Progenitor cell of endocrine pancreas (in vitro differentiated cells): Measurements from ENCODE around the gene HDAC6. TPM values are rescaled to one million over a fixed set of nuclear protein-coding genes. Genes with fewer than 3 reads are reported as not detected.

Experiments used
- DNase-seq: peaks from one replicate; pipeline ENCODE4 v3.0.0; 2021; ENCODE audit warnings: low spot score; ENCODE audit not compliant: unreplicated experiment
- H3K27ac Mint-ChIP-seq: 2 replicates; pipeline ENCODE4 v1.8.0; 2021; ENCODE audit warnings: mild to moderate bottlenecking, moderate library complexity, mixed read lengths
- H3K27me3 Mint-ChIP-seq: 2 replicates; pipeline ENCODE4 v1.8.0; 2021; ENCODE audit warnings: mixed read lengths
- H3K36me3 Mint-ChIP-seq: 2 replicates; pipeline ENCODE4 v1.8.0; 2022; ENCODE audit warnings: mixed read lengths; ENCODE audit not compliant: insufficient read depth
- H3K4me1 Mint-ChIP-seq: 2 replicates; pipeline ENCODE4 v1.8.0; 2021; ENCODE audit warnings: low read depth, mixed read lengths
- H3K4me3 Mint-ChIP-seq: 2 replicates; pipeline ENCODE4 v1.8.0; 2021; ENCODE audit warnings: low read depth, mild to moderate bottlenecking, moderate library complexity, mixed read lengths
- H3K9me3 Mint-ChIP-seq: 2 replicates; pipeline ENCODE4 v1.8.0; 2021; ENCODE audit warnings: low read depth, mixed read lengths
- total RNA-seq: library from RNA; stranded (reverse); gene quantifications from 2 replicates; pipeline ENCODE4 v1.2.1, GENCODE V29; 2021
- TF ChIP-seq, protein P1 (sequence below): fragments of 200-600 bp; sonication (generic); IDR thresholded peaks from one replicate; pipeline ENCODE4 v1.5.0; 2021; ENCODE audit warnings: antibody characterized with exemption, mild to moderate bottlenecking; ENCODE audit not compliant: unreplicated experiment

Gene HDAC6
- total RNA-seq, 1 donor from 2014 or later: 261 TPM

DNA sequence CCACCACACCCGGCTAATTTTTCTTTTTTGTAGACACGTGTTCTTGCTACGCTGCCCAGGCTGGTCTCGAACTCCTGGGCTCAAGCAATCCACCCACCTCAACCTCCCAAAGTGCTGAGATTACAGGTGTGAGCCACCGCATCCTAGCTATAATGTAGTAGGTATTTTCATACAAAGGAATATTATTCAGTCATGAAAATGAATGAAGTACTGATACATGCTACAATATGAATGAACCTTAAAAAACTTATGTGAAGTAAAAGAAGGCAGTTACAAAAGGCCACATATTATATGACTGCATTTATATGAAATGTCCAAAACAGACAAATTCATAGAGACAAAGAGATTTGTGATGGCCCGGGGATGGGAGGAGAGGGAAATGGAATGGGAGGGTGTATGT is 20.2 kb upstream of the HDAC6 start:
- Mint-ChIP-seq H3K27ac (no peak overlapping the region), H3K9me3 (peaks cover 8% of the 10 kb centered on the region), H3K4me3 (no peak overlapping the region), H3K27me3 (peaks cover 18% of the 10 kb centered on the region), H3K36me3 (no peaks in the 10 kb centered on the region), H3K4me1 (no peaks in the 10 kb centered on the region)
- no peak for DNase-seq
- TF ChIP-seq, protein P1, sequence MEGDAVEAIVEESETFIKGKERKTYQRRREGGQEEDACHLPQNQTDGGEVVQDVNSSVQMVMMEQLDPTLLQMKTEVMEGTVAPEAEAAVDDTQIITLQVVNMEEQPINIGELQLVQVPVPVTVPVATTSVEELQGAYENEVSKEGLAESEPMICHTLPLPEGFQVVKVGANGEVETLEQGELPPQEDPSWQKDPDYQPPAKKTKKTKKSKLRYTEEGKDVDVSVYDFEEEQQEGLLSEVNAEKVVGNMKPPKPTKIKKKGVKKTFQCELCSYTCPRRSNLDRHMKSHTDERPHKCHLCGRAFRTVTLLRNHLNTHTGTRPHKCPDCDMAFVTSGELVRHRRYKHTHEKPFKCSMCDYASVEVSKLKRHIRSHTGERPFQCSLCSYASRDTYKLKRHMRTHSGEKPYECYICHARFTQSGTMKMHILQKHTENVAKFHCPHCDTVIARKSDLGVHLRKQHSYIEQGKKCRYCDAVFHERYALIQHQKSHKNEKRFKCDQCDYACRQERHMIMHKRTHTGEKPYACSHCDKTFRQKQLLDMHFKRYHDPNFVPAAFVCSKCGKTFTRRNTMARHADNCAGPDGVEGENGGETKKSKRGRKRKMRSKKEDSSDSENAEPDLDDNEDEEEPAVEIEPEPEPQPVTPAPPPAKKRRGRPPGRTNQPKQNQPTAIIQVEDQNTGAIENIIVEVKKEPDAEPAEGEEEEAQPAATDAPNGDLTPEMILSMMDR: no peak

DNA sequence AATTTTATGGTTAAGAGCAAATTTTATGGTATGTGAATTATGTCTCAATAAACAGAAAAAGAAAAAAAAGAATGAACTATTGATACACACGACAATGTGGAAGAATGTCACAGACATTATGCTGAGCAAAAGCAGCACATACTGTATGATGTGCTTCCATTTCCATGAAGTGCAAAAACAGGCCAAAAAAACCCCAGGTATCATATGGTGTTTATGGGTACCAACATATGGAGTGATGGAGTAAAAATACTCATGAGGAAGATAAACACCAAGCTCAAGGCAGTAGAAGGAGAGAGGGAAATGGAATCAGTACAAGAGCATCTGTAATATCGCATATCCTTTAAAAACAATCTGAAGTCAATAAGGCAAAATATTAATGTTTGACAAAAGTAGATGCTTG is 19.7 kb upstream of the HDAC6 start:
- Mint-ChIP-seq H3K4me3 (no peak overlapping the region), H3K27ac (no peak overlapping the region), H3K4me1 (no peaks in the 10 kb centered on the region), H3K9me3 (peaks cover 13% of the 10 kb centered on the region), H3K36me3 (no peaks in the 10 kb centered on the region), H3K27me3 (peaks cover 18% of the 10 kb centered on the region)
- DNase-seq: no peak
- TF ChIP-seq, protein P1: no peak

DNA sequence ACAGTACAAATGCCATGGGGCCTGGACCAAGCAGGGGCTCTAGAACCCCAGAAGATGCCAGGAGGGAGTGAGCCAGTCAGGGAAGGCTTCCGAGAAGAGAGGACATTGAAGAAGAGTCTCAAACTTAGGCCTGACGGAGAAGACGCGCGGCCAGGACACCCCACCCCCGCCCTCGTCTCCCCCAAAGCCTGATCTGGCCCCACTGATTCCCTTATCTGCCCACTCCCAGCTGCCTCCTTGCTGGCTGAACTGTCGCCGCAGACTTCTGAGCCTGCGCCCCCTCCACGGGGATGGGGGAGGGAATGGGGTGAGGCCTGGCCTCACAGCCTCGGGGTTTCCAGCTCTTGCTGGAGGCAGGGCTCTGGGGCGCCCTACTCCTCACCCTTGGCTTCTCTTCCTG is 19.1 kb upstream of the HDAC6 start:
- H3K9me3 Mint-ChIP-seq: peaks cover 15% of the 10 kb centered on the region
- no peak for DNase-seq
- peaks cover 17% of the 10 kb centered on the region for H3K27me3 Mint-ChIP-seq
- no peak overlapping the region for H3K4me3 Mint-ChIP-seq
- no peaks in the 10 kb centered on the region for H3K4me1 Mint-ChIP-seq
- H3K36me3 Mint-ChIP-seq: no peaks in the 10 kb centered on the region
- no peak overlapping the region for H3K27ac Mint-ChIP-seq
- TF ChIP-seq, protein P1: no peak

DNA sequence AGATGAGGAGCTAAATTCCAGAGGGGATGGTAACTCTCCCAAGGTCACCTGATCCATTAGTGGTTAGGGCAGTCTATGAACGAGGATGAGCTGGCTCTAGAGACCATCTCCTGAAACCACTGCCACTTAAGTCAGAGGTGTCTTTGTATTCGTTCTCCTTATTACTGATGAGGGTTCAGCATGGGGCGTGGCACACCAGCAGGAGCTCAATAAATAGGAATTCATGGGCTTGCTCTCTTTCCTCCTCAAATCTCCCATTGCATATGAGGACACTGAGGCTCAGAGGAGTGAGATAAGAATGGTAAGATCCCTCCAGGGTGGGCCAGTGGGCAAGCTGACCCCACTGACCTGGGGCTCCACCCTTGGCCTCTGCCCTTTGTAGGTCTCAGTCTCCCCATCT is 17.1 kb upstream of the HDAC6 start:
- peaks cover 15% of the 10 kb centered on the region for H3K9me3 Mint-ChIP-seq
- no peak overlapping the region for H3K27ac Mint-ChIP-seq
- no peak for DNase-seq
- H3K36me3 Mint-ChIP-seq: no peaks in the 10 kb centered on the region
- TF ChIP-seq, protein P1: no peak
- no peak overlapping the region for H3K4me3 Mint-ChIP-seq
- H3K27me3 Mint-ChIP-seq: peaks cover 19% of the 10 kb centered on the region
- no peaks in the 10 kb centered on the region for H3K4me1 Mint-ChIP-seq

DNA sequence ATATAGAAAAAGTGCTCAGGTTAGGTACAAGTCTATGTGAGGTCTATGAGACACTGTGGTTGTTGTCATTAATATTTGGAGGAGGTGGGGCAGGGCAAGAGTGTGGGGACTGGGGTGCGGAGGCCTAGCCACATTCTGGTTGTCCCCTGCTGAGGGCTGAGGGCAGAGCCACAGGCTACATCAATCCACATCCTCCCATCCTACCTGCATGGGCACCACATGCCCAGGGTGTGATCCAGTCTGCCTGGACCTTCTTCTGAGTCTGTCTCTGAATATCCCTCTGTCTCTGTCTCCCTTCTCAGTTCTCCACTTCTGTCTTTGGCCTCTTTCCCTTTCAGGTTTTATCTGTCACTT is 16.7 kb upstream of the HDAC6 start:
- peaks cover 19% of the 10 kb centered on the region for H3K27me3 Mint-ChIP-seq
- H3K27ac Mint-ChIP-seq: no peak overlapping the region
- DNase-seq: no peak
- peaks cover 15% of the 10 kb centered on the region for H3K9me3 Mint-ChIP-seq
- H3K36me3 Mint-ChIP-seq: no peaks in the 10 kb centered on the region
- TF ChIP-seq, protein P1: no peak
- H3K4me3 Mint-ChIP-seq: no peak overlapping the region
- no peaks in the 10 kb centered on the region for H3K4me1 Mint-ChIP-seq
